EH (cell line): ENCODE results near the gene SGCD.

Experiments used
- DNase-seq: peaks from one replicate; pipeline ENCODE4 v3.0.0-alpha.2; 2015; ENCODE audit warnings: low read depth

SGCD gene

DNA sequence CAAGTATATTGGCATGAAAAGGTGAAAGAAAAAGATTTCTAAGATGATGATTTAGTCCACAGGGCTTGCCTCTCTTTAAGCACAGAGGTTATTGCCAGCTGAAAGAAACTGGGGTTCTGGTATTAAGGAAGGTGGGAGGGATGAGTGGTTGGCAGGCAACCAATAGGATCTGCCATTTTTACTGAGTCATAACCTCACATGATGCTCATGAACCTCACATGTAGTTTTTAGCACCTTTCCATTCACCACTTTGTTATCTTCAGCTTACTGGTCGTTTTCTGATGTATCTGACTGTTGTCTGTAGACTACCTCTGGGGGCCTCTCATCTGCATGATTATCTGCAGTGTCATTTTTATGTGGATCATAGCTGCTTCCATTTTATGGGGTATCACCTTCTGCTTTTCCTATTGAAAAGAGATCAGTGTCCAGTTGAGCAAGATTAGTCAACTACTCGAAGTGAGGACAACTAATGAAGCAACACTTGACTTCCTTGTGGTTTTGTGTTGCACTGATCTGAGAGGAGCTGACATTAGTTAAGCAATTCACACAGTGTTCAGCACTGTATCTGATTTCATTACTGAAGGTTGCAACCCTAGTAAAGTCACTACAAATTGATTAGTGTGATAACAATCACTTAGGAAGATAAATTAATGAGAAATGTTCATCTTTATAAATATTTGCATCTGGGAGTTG lies 186.3 kb downstream of the SGCD start:
- DNase-seq: no peak

DNA sequence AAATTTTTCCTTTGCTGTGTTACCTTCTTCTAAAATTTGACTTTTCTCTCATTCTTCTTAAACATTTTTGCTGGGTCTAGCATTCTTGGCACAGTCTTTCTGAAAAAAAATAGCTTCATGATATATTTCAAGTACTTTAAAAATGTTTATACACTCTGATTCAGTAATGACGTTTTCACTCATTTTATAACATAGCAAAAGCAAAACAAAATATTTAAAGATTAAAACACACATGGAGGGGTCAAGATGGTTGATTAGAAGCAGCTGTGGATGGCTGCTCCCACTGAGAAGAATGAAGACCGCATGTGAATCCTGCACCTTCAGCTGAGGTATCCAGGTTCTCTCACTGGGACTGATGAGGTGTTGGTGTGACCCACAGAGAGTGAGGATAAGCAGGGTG lies 188.2 kb downstream of the SGCD start:
- peak; percentile 1 for DNase-seq

GRCh38 chr5:156515803-156516360 lies 188.9 kb downstream of the SGCD start:
- no peak for DNase-seq

GRCh38 chr5:156522651-156523529 lies 195.9 kb downstream of the SGCD start:
- no peak for DNase-seq

DNA sequence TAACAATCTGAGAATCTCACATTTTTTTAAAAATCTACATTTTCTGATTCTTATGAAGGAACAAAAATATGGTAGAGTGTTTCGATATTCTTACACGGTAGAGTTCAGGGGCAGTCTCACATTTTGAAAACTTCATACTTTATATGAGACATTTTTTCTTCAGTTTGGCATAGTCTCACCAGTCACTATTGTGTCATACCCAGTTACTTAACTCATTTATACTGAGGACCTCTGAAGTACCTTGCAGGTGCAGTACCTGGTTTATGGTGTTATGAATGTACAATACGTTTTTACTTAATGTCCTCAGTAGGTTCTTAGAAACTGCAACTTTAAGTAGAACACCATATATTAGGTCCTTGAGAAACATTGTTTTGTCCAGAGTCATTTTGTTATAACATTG lies 196.6 kb downstream of the SGCD start:
- no peak for DNase-seq

GRCh38 chr5:156526081-156526925 lies 199.3 kb downstream of the SGCD start:
- DNase-seq: no peak

DNA sequence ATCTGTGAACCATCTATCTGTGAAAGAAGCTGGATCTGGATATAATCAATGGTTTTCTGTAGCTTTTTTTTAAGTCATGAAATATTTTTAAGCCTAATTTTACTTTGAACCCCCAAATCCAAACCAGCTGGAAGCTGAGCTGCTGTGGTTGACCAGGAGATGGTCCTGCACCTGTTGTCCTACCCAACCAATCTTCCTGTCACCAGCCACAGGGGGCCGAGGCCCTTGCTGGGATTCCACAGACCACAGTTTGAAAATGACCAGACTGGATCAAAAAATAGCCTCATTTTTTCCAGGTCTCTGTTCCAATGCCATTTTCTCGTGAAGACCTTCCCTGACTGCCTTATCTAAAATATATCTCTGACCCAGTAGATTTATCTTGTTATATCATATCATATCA lies 200.6 kb downstream of the SGCD start:
- DNase-seq: no peak

GRCh38 chr5:156528673-156529072 lies 201.7 kb downstream of the SGCD start:
- no peak for DNase-seq

DNA sequence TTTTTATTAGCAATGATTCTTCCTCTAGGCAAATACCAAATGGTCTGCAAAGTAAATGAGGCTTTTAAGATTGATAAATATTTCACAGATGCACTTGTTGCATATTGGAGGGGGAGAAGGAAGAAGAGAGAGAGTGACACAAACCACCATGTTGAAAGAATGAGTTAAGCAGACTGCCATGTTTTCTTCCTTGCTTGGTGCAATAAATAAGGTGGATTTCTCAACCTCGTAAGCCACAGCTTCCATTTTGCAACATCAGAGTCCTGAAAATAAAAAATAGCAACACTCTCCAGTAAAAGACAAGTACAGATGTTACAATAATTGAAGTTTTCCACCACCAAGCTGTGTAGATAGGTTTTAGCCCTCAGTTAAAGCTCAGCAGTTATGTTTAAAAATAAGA lies 202.9 kb downstream of the SGCD start:
- no peak for DNase-seq

GRCh38 chr5:156531199-156531598 lies 204.2 kb downstream of the SGCD start:
- peak; percentile 1 for DNase-seq

GRCh38 chr5:156532921-156533320 lies 206.0 kb downstream of the SGCD start:
- no peak for DNase-seq

DNA sequence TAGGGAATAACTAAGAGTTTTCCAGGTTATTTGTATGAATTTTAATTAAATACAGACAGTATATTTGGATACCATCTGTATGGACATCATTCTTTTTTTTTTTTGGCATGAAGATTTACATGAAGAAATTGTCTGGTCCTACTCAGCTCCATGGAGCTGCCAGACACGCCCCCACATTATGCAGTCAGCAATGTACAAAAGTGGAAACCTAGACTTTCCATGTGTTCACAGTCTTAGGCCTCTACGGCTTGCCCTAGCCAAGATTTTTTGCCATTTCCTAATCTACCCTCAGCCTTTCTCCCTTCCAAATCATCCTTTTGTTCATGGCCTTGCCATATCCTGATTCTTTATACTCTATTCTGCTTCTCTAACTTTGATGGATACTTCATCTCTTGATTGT lies 207.1 kb downstream of the SGCD start:
- DNase-seq: no peak

- DNase-seq: no peak
Measured at GRCh38 chr5:156534906-156535485, 208.0 kb downstream of the SGCD start.

DNA sequence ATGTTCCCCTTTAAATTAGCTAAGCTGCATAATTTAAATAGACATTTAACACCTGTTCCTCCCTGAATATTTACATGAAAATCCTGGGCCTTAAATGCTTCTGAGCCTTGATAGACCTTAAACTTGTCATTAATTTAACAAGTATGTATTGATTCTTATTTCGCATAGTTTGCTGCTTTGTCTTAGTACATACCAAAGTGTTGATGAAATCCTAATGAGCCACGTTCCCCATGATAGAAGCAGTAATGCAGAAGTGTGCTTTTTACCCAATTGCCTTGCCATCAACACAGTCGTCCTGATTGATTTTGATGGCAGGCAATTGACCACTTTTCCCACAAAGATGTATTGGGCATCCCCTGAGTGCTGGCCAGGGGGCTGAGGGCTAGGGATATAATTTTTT lies 213.5 kb downstream of the SGCD start:
- DNase-seq: no peak

DNA sequence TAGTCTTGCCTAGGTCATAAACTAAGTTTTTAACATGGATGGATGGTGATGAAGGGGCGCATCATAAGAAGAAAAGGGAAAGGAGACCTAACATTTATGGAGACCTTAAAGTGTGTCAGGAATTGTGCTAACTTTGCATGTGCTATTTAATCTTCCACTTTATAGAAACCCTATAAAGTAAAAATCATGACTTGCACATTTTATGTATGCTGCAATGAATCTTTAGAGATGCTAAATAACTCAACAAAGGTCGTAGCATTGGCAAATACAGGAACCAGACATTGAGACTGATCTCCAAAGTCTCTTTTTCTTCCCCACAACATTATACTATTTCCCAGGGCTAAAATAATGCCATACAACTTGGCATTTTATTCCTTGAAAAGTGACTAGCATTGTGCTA lies 214.6 kb downstream of the SGCD start:
- DNase-seq: no peak

DNA sequence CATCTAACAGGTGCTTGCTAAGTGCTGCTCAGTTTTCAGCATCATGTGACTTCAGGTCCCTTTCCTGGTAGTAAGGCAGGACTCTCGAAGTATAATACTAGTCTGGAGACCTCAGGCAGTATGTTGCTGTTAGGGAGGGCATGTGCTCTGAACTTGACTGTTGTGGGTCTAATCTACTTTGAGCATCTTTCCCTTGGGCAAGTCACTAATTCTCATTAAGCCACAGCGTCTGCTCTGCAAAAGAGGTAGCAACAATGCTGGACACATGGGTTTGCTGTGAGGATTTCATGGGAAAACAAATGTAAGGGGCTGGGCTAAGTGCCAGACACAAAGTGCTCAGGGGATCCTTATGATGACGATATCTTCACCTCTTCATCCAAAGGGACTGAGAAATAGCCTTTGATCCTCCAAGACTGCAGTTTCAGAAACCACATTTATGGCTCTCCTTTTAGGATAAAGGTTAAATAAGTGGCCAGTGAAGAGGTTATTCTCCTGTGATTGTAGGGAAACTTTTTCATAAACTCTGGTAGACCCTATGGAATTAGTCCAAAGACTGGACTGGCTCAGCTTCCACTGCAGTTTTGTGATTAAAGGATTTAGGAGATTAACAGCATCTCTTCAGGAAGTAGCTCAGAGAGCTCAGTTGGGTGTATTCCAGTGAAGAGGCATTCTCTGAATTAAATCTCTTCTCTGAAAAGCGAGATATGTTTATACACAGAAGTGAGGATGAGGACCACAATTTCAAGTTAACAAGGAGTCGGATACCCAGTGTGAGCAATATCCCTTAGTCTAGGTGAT lies 216.6 kb downstream of the SGCD start:
- DNase-seq: no peak

GRCh38 chr5:156552855-156553358 lies 225.9 kb downstream of the SGCD start:
- no peak for DNase-seq

DNA sequence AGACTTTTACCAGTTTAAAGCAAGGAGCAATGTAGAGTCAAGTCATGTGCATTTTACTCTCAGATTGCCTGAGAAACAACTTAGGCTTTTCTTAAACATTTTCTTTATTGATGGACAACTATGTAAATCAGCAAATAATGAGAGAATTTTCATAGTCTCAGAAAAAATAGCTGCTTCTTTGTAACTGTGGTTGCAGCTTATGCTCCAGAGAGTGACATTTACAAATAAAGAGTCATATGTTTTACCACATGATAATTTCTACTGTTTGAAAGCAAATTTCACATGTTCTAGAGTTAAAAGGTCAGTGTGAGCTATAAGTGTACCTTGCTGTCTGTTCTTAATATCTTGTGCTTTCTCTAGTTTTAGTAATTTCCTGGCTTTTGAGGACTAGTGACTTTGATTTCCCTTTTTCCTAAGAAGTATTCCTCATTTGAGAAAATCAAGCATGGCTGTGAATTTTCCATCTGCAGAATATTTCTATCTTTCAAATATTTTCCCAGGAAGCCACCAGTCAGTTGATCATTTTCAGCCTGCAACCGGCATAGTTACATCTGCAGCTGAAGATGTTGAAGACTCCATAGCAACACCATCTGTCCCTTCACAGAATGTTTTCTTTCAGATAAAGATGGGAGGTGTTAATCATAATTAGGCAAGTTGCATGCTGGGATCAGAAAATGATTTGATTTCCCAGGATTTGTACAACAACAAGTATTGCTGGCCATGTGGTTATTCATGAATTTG lies 229.9 kb downstream of the SGCD start:
- DNase-seq: no peak

GRCh38 chr5:156560002-156560401 lies 233.0 kb downstream of the SGCD start:
- no peak for DNase-seq

- no peak for DNase-seq
Measured at GRCh38 chr5:156561651-156562050, 234.7 kb downstream of the SGCD start.
